Measurements from ENCODE around the gene GNB1. TPM values are rescaled to one million over a fixed set of nuclear protein-coding genes. Genes with fewer than 3 reads are reported as not detected.

The GNB1 gene
- polyA plus RNA-seq, 2 donors: 43.3 to 66.1 TPM

GRCh38 chr1:1910651-1911331 is 19.9 kb upstream of the GNB1 start:
- WGBS, 2 donors: 93% methylated on average over 18 to 22 of the region's 22 CpGs
- Histone ChIP-seq H3K4me3 (ENCODE audit: low read depth in 1 of 2, low read length in 2 of 2) (no peak overlapping the region), H3K27me3 (ENCODE audit: control insufficient read depth in 1 of 2, insufficient read depth in 2 of 2, low read length in 2 of 2) (no peaks in the 10 kb centered on the region), H3K27ac (ENCODE audit: low read depth in 2 of 2, low read length in 1 of 2) (no peak overlapping the region), H3K4me1 (ENCODE audit: control insufficient read depth in 2 of 2, insufficient read depth in 2 of 2, low read length in 1 of 2) (peaks cover 6 to 16% of the 10 kb centered on the region in 2 donors), H3K9me3 (ENCODE audit: control insufficient read depth in 2 of 2, insufficient read depth in 1 of 2, low read depth in 1 of 2, low read length in 1 of 2) (no peaks in the 10 kb centered on the region), H3K36me3 (ENCODE audit: control insufficient read depth in 2 of 2, insufficient read depth in 2 of 2, low read length in 1 of 2) (no peaks in the 10 kb centered on the region)

GRCh38 chr1:1910033-1910465 is 19.2 kb upstream of the GNB1 start:
- peaks cover 6 to 16% of the 10 kb centered on the region in 2 donors for H3K4me1 ChIP-seq (ENCODE audit: control insufficient read depth in 2 of 2, insufficient read depth in 2 of 2, low read length in 1 of 2)
- H3K27me3 ChIP-seq (ENCODE audit: control insufficient read depth in 1 of 2, insufficient read depth in 2 of 2, low read length in 2 of 2): no peaks in the 10 kb centered on the region
- H3K36me3 ChIP-seq (ENCODE audit: control insufficient read depth in 2 of 2, insufficient read depth in 2 of 2, low read length in 1 of 2): no peaks in the 10 kb centered on the region
- no peaks in the 10 kb centered on the region for H3K9me3 ChIP-seq (ENCODE audit: control insufficient read depth in 2 of 2, insufficient read depth in 1 of 2, low read depth in 1 of 2, low read length in 1 of 2)
- no peak overlapping the region for H3K4me3 ChIP-seq (ENCODE audit: low read depth in 1 of 2, low read length in 2 of 2)
- peak overlapping the region in 1 of 2 donors; percentile 58 for H3K27ac ChIP-seq (ENCODE audit: low read depth in 2 of 2, low read length in 1 of 2)
- 87 to 91% methylated on average over 6 of the region's 6 CpGs for WGBS, 2 donors

- H3K27ac ChIP-seq (ENCODE audit: low read depth in 2 of 2, low read length in 1 of 2): peak overlapping the region; percentile 81 to 90
- H3K36me3 ChIP-seq (ENCODE audit: control insufficient read depth in 2 of 2, insufficient read depth in 2 of 2, low read length in 1 of 2): no peaks in the 10 kb centered on the region
- 5 to 10% methylated on average over 20 to 21 of the region's 21 CpGs for WGBS, 2 donors
- peaks cover 6 to 11% of the 10 kb centered on the region in 2 donors for H3K4me1 ChIP-seq (ENCODE audit: control insufficient read depth in 2 of 2, insufficient read depth in 2 of 2, low read length in 1 of 2)
- H3K9me3 ChIP-seq (ENCODE audit: control insufficient read depth in 2 of 2, insufficient read depth in 1 of 2, low read depth in 1 of 2, low read length in 1 of 2): no peaks in the 10 kb centered on the region
- H3K4me3 ChIP-seq (ENCODE audit: low read depth in 1 of 2, low read length in 2 of 2): peak overlapping the region; percentile 62 to 64
- H3K27me3 ChIP-seq (ENCODE audit: control insufficient read depth in 1 of 2, insufficient read depth in 2 of 2, low read length in 2 of 2): no peaks in the 10 kb centered on the region
These were observed 17.6 kb upstream of the GNB1 start for GRCh38 chr1:1908506-1908791.

GRCh38 chr1:1907098-1907736 is 16.3 kb upstream of the GNB1 start:
- Histone ChIP-seq H3K27ac (ENCODE audit: low read depth in 2 of 2, low read length in 1 of 2) (peak overlapping the region in 1 of 2 donors; percentile 16), H3K4me1 (ENCODE audit: control insufficient read depth in 2 of 2, insufficient read depth in 2 of 2, low read length in 1 of 2) (peaks cover 6 to 11% of the 10 kb centered on the region in 2 donors), H3K27me3 (ENCODE audit: control insufficient read depth in 1 of 2, insufficient read depth in 2 of 2, low read length in 2 of 2) (no peaks in the 10 kb centered on the region), H3K36me3 (ENCODE audit: control insufficient read depth in 2 of 2, insufficient read depth in 2 of 2, low read length in 1 of 2) (no peaks in the 10 kb centered on the region), H3K4me3 (ENCODE audit: low read depth in 1 of 2, low read length in 2 of 2) (no peak overlapping the region), H3K9me3 (ENCODE audit: control insufficient read depth in 2 of 2, insufficient read depth in 1 of 2, low read depth in 1 of 2, low read length in 1 of 2) (no peaks in the 10 kb centered on the region)
- 49 to 54% methylated on average over 8 of the region's 8 CpGs for WGBS, 2 donors

GRCh38 chr1:1906185-1907097 is 15.6 kb upstream of the GNB1 start:
- Histone ChIP-seq H3K4me3 (ENCODE audit: low read depth in 1 of 2, low read length in 2 of 2) (no peak overlapping the region), H3K9me3 (ENCODE audit: control insufficient read depth in 2 of 2, insufficient read depth in 1 of 2, low read depth in 1 of 2, low read length in 1 of 2) (no peaks in the 10 kb centered on the region), H3K4me1 (ENCODE audit: control insufficient read depth in 2 of 2, insufficient read depth in 2 of 2, low read length in 1 of 2) (peaks cover 6 to 11% of the 10 kb centered on the region in 2 donors), H3K36me3 (ENCODE audit: control insufficient read depth in 2 of 2, insufficient read depth in 2 of 2, low read length in 1 of 2) (no peaks in the 10 kb centered on the region), H3K27ac (ENCODE audit: low read depth in 2 of 2, low read length in 1 of 2) (peak overlapping the region in 1 of 2 donors; percentile 16), H3K27me3 (ENCODE audit: control insufficient read depth in 1 of 2, insufficient read depth in 2 of 2, low read length in 2 of 2) (no peaks in the 10 kb centered on the region)
- WGBS, 2 donors: 22 to 24% methylated on average over 15 of the region's 15 CpGs

GRCh38 chr1:1903224-1903623 is 12.3 kb upstream of the GNB1 start:
- H3K9me3 ChIP-seq (ENCODE audit: control insufficient read depth in 2 of 2, insufficient read depth in 1 of 2, low read depth in 1 of 2, low read length in 1 of 2): peaks cover 0 to 4% of the 10 kb centered on the region in 2 donors
- no peaks in the 10 kb centered on the region for H3K27me3 ChIP-seq (ENCODE audit: control insufficient read depth in 1 of 2, insufficient read depth in 2 of 2, low read length in 2 of 2)
- H3K4me1 ChIP-seq (ENCODE audit: control insufficient read depth in 2 of 2, insufficient read depth in 2 of 2, low read length in 1 of 2): peaks cover 4 to 6% of the 10 kb centered on the region in 2 donors
- no peak overlapping the region for H3K4me3 ChIP-seq (ENCODE audit: low read depth in 1 of 2, low read length in 2 of 2)
- WGBS, 2 donors: 97 to 98% methylated on average over 12 of the region's 12 CpGs
- H3K27ac ChIP-seq (ENCODE audit: low read depth in 2 of 2, low read length in 1 of 2): no peak overlapping the region
- H3K36me3 ChIP-seq (ENCODE audit: control insufficient read depth in 2 of 2, insufficient read depth in 2 of 2, low read length in 1 of 2): no peaks in the 10 kb centered on the region

GRCh38 chr1:1901641-1902294 is 10.9 kb upstream of the GNB1 start:
- no peaks in the 10 kb centered on the region for H3K36me3 ChIP-seq (ENCODE audit: control insufficient read depth in 2 of 2, insufficient read depth in 2 of 2, low read length in 1 of 2)
- no peak overlapping the region for H3K4me3 ChIP-seq (ENCODE audit: low read depth in 1 of 2, low read length in 2 of 2)
- H3K9me3 ChIP-seq (ENCODE audit: control insufficient read depth in 2 of 2, insufficient read depth in 1 of 2, low read depth in 1 of 2, low read length in 1 of 2): peaks cover 0 to 4% of the 10 kb centered on the region in 2 donors
- 64 to 71% methylated on average over 13 of the region's 13 CpGs for WGBS, 2 donors
- H3K27me3 ChIP-seq (ENCODE audit: control insufficient read depth in 1 of 2, insufficient read depth in 2 of 2, low read length in 2 of 2): no peaks in the 10 kb centered on the region
- no peak overlapping the region for H3K27ac ChIP-seq (ENCODE audit: low read depth in 2 of 2, low read length in 1 of 2)
- H3K4me1 ChIP-seq (ENCODE audit: control insufficient read depth in 2 of 2, insufficient read depth in 2 of 2, low read length in 1 of 2): no peaks in the 10 kb centered on the region

GRCh38 chr1:1900883-1901640 is 10.2 kb upstream of the GNB1 start:
- Histone ChIP-seq H3K36me3 (ENCODE audit: control insufficient read depth in 2 of 2, insufficient read depth in 2 of 2, low read length in 1 of 2) (no peaks in the 10 kb centered on the region), H3K27ac (ENCODE audit: low read depth in 2 of 2, low read length in 1 of 2) (no peak overlapping the region), H3K9me3 (ENCODE audit: control insufficient read depth in 2 of 2, insufficient read depth in 1 of 2, low read depth in 1 of 2, low read length in 1 of 2) (peaks cover 0 to 4% of the 10 kb centered on the region in 2 donors), H3K27me3 (ENCODE audit: control insufficient read depth in 1 of 2, insufficient read depth in 2 of 2, low read length in 2 of 2) (no peaks in the 10 kb centered on the region), H3K4me3 (ENCODE audit: low read depth in 1 of 2, low read length in 2 of 2) (no peak overlapping the region), H3K4me1 (ENCODE audit: control insufficient read depth in 2 of 2, insufficient read depth in 2 of 2, low read length in 1 of 2) (no peaks in the 10 kb centered on the region)
- WGBS, 2 donors: 53 to 67% methylated on average over 14 of the region's 14 CpGs

GRCh38 chr1:1899967-1900327 is 9.1 kb upstream of the GNB1 start:
- Histone ChIP-seq H3K36me3 (ENCODE audit: control insufficient read depth in 2 of 2, insufficient read depth in 2 of 2, low read length in 1 of 2) (no peaks in the 10 kb centered on the region), H3K27ac (ENCODE audit: low read depth in 2 of 2, low read length in 1 of 2) (no peak overlapping the region), H3K9me3 (ENCODE audit: control insufficient read depth in 2 of 2, insufficient read depth in 1 of 2, low read depth in 1 of 2, low read length in 1 of 2) (peaks cover 0 to 4% of the 10 kb centered on the region in 2 donors), H3K4me3 (ENCODE audit: low read depth in 1 of 2, low read length in 2 of 2) (no peak overlapping the region), H3K4me1 (ENCODE audit: control insufficient read depth in 2 of 2, insufficient read depth in 2 of 2, low read length in 1 of 2) (peaks cover 0 to 5% of the 10 kb centered on the region in 2 donors), H3K27me3 (ENCODE audit: control insufficient read depth in 1 of 2, insufficient read depth in 2 of 2, low read length in 2 of 2) (no peaks in the 10 kb centered on the region)
- 89 to 96% methylated on average over 9 of the region's 9 CpGs for WGBS, 2 donors
